Type B pancreatic cell (in vitro differentiated cells): ENCODE data around the gene SNX30. TPM values are rescaled to one million over a fixed set of nuclear protein-coding genes. Genes with fewer than 3 reads are reported as not detected.

Source experiments
- DNase-seq: peaks from one replicate; pipeline ENCODE4 v3.0.0; 2021; ENCODE audit warnings: mixed read lengths; ENCODE audit not compliant: unreplicated experiment; ENCODE audit errors: extremely low spot score
- H3K27ac Mint-ChIP-seq: 2 replicates; pipeline ENCODE4 v1.8.0; 2021; ENCODE audit warnings: mild to moderate bottlenecking, mixed read lengths
- H3K27me3 Mint-ChIP-seq: 2 replicates; pipeline ENCODE4 v1.8.0; 2021; ENCODE audit warnings: mixed read lengths
- H3K36me3 Mint-ChIP-seq: 2 replicates; pipeline ENCODE4 v1.8.0; 2021; ENCODE audit warnings: mixed read lengths
- H3K4me1 Mint-ChIP-seq: one replicate; pipeline ENCODE4 v1.8.0; 2021; ENCODE audit warnings: mixed read lengths; ENCODE audit not compliant: unreplicated experiment
- H3K4me3 Mint-ChIP-seq: 2 replicates; pipeline ENCODE4 v1.8.0; 2021; ENCODE audit warnings: mild to moderate bottlenecking, mixed read lengths
- H3K9me3 Mint-ChIP-seq: 2 replicates; pipeline ENCODE4 v1.8.0; 2021; ENCODE audit warnings: mixed read lengths
- total RNA-seq: library from RNA; stranded (reverse); gene quantifications from 2 replicates; pipeline ENCODE4 v1.2.1, GENCODE V29; 2021; ENCODE audit warnings: low replicate concordance
- TF ChIP-seq, protein P1 (sequence below): fragments of 200-600 bp; sonication (generic); conservative IDR thresholded peaks from 2 replicates; pipeline ENCODE4 v1.5.0; 2021; ENCODE audit warnings: antibody characterized with exemption, mild to moderate bottlenecking

Gene SNX30
- total RNA-seq, 1 donor from 2014 or later, result 10.6 TPM

DNA sequence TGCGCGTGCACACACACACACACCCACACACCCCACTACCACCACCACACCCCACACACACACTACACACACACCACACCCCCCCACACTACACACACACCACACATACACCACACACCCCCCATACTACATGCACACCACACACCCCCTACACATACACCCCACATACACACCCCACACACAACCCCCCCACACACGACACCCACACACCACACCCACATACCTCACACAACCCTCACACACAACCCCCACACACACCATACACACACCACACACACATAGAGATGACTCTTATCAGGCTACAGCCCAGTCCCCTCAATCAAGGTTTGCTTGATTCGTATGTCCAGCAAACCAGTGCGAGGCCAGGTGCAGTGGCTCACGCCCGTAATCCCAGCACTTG is 114.4 kb downstream of the SNX30 start:
- Mint-ChIP-seq H3K4me1 (peaks cover 22% of the 10 kb centered on the region), H3K36me3 (peaks cover 7% of the 10 kb centered on the region), H3K4me3 (no peak overlapping the region), H3K9me3 (peaks cover 6% of the 10 kb centered on the region), H3K27me3 (no peaks in the 10 kb centered on the region), H3K27ac (no peak overlapping the region)
- TF ChIP-seq, protein P1, sequence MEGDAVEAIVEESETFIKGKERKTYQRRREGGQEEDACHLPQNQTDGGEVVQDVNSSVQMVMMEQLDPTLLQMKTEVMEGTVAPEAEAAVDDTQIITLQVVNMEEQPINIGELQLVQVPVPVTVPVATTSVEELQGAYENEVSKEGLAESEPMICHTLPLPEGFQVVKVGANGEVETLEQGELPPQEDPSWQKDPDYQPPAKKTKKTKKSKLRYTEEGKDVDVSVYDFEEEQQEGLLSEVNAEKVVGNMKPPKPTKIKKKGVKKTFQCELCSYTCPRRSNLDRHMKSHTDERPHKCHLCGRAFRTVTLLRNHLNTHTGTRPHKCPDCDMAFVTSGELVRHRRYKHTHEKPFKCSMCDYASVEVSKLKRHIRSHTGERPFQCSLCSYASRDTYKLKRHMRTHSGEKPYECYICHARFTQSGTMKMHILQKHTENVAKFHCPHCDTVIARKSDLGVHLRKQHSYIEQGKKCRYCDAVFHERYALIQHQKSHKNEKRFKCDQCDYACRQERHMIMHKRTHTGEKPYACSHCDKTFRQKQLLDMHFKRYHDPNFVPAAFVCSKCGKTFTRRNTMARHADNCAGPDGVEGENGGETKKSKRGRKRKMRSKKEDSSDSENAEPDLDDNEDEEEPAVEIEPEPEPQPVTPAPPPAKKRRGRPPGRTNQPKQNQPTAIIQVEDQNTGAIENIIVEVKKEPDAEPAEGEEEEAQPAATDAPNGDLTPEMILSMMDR, result no peak
- DNase-seq, result no peak

DNA sequence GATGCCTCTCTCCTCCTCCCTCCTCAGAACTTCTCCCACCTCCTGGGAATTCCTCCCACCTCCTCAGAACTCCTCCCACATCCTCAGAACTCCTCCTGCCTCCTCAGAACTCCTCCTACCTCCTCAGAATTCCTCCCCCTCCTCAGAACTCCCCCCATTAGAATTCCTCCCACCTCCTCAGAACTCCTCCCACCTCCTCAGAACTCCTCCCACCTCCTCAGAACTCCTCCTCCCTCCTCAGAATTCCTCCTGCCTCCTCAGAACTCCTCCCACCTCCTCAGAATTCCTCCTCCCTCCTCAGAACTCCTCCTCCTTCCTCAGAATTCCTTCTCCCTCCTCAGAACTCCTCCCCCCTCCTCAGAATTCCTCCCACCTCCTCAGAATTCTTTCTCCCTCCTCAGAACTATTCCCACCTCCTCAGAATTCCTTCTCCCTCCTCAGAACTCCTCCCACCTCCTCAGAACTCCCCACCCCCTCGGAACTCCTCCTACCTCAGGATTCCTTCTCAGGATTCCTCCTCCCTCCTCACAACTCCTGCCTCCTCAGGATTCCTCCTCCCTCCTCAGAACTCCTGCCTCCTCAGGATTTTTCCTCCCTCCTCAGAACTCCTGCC is 116.2 kb downstream of the SNX30 start:
- H3K9me3 Mint-ChIP-seq, result peaks cover 6% of the 10 kb centered on the region
- no peak for DNase-seq
- TF ChIP-seq, protein P1, result no peak
- H3K4me1 Mint-ChIP-seq, result peaks cover 24% of the 10 kb centered on the region
- H3K27ac Mint-ChIP-seq, result no peak overlapping the region
- no peak overlapping the region for H3K4me3 Mint-ChIP-seq
- H3K36me3 Mint-ChIP-seq, result peaks cover 10% of the 10 kb centered on the region
- no peaks in the 10 kb centered on the region for H3K27me3 Mint-ChIP-seq

DNA sequence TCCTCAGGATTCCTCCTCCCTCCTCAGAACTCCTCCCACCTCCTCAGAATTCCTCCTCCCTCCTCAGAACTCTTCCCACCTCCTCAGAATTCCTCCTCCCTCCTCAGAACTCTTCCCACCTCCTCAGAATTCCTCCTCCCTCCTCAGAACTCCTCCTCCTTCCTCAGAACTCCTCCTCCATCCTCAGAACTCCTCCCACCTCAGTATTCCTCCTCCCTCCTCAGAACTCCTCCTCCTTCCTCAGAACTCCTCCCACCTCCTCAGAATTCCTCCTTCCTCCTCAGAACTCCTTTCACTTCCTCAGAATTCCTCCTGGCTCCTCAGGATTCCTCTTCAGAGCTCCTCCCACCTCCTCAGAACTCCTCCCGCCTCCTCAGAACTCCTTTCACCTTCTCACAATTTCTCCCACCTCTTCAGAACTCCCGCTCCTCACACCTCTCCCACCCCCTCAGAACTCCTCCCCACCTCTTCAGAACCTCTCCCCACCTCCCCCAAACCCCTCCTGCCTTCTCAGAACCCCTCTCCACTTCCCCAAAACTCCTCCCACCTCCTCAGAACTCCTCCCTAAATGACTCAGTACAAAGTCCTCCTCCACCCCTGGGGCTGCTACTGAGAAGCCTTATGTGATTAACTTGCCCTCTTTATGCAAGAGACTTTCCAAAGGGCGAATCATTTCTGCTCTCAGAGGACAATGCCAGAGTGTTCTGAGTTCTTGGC is 116.9 kb downstream of the SNX30 start:
- Mint-ChIP-seq H3K9me3 (peaks cover 6% of the 10 kb centered on the region), H3K36me3 (peaks cover 10% of the 10 kb centered on the region), H3K27ac (peak overlapping the region; percentile 62), H3K4me1 (peaks cover 24% of the 10 kb centered on the region), H3K4me3 (no peak overlapping the region), H3K27me3 (no peaks in the 10 kb centered on the region)
- no peak for DNase-seq
- TF ChIP-seq, protein P1, result no peak

DNA sequence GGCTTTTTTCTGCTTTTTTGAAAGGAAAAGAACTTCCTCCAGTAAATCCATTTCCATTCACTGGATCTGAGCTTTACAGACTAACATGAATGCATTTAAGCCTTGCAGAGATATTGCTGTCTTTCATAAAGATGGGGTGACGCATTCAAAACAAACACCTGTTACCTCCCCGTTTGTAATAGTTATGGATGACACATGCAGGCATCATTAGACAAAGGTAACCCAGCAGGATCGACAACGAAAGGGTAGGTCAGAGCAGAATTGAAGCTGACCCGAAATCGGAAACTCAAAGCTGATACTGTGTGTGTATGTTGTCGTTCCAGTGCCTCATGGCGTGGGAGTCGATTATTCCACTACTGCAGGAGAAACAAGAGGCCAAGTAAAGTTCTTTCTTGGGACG is 117.9 kb downstream of the SNX30 start:
- no peak overlapping the region for H3K4me3 Mint-ChIP-seq
- TF ChIP-seq, protein P1, result no peak
- peaks cover 24% of the 10 kb centered on the region for H3K4me1 Mint-ChIP-seq
- peaks cover 6% of the 10 kb centered on the region for H3K9me3 Mint-ChIP-seq
- no peaks in the 10 kb centered on the region for H3K27me3 Mint-ChIP-seq
- peaks cover 10% of the 10 kb centered on the region for H3K36me3 Mint-ChIP-seq
- DNase-seq, result no peak
- H3K27ac Mint-ChIP-seq, result no peak overlapping the region

DNA sequence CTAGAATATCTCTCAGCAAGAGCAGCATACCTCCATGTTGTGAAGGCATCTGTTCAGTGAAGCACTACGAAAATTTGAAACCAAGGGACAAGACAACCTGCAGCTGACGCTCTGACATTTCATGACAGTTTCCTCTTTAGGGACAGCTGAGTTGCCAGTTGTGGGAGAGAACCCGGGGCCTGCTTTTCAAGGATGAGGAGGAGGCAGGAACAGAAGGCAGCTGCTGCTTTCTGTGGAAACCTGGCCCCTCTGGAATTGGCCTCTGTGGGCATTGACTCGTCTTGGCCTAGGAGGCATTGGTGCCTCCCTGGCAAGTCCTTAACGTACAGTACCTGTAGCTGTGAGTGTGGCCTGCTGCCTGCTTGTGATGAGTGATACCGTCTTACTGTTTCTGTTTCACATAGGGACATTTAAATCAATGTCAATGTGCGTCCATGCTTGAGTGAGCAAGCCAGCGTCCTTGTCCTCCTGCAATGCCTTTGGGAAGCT is 118.5 kb downstream of the SNX30 start:
- H3K4me1 Mint-ChIP-seq, result peaks cover 24% of the 10 kb centered on the region
- no peak overlapping the region for H3K27ac Mint-ChIP-seq
- TF ChIP-seq, protein P1, result no peak
- H3K36me3 Mint-ChIP-seq, result peaks cover 10% of the 10 kb centered on the region
- DNase-seq, result no peak
- H3K9me3 Mint-ChIP-seq, result peaks cover 6% of the 10 kb centered on the region
- no peak overlapping the region for H3K4me3 Mint-ChIP-seq
- no peaks in the 10 kb centered on the region for H3K27me3 Mint-ChIP-seq
